Neural progenitor cell (in vitro differentiated cells): ENCODE data around the gene PRR23E.

Experiments
- EZH2 ChIP-seq: fragments of 200-600 bp; sonication (generic); IDR thresholded peaks from 2 replicates; pipeline ENCODE4 v1.6.1; 2017; ENCODE audit warnings: antibody characterized with exemption, mild to moderate bottlenecking, moderate library complexity
- TF ChIP-seq, protein P1 (sequence below): fragments of 200-600 bp; sonication (generic); IDR thresholded peaks from 2 replicates; pipeline ENCODE4 v1.5.1; 2017; ENCODE audit warnings: antibody characterized with exemption, mild to moderate bottlenecking

DNA sequence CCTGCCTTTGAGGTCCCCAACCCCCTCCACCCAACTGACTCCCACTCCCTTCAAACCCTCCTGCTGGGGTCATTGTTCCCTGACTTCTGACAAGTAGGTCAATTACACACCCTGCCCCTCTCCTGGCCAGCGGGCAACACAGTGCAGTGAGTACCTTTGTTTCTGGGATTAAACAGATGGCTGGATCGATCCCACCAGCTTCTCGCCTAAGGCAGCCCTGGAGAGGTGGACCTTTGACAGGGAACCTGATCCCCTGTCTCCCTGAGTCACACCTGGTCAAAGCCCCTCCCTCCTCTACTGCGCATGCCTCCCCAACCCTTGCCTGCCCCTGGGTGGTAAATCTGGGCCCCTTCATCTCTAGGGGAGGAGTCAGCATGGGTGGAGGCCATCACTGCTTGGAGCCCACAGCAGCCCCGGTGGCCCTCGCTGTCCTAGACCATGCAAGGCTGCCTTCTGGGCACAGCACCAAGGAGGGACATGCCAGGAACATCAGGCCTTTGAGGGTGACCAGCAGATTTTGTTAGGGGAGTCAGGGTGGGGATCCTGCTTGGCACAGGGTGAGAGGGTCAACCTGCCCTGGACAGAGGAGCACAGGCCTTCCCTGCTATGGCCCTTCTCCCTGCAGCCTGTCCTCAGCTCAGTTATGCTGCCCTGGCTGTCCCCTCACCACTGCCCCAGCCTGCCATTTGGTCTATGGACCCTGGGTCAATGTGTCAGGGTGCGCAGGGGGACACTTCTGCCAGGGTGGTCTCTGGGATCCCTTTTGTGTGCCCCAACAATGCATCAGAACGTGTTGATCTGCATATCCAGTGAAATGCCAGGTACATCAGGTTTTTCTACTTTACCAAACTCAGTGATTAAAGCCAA is 9.8 kb upstream of the PRR23E start:
- TF ChIP-seq EZH2: no peak
- TF ChIP-seq, protein P1, sequence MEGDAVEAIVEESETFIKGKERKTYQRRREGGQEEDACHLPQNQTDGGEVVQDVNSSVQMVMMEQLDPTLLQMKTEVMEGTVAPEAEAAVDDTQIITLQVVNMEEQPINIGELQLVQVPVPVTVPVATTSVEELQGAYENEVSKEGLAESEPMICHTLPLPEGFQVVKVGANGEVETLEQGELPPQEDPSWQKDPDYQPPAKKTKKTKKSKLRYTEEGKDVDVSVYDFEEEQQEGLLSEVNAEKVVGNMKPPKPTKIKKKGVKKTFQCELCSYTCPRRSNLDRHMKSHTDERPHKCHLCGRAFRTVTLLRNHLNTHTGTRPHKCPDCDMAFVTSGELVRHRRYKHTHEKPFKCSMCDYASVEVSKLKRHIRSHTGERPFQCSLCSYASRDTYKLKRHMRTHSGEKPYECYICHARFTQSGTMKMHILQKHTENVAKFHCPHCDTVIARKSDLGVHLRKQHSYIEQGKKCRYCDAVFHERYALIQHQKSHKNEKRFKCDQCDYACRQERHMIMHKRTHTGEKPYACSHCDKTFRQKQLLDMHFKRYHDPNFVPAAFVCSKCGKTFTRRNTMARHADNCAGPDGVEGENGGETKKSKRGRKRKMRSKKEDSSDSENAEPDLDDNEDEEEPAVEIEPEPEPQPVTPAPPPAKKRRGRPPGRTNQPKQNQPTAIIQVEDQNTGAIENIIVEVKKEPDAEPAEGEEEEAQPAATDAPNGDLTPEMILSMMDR: no peak
